ENCODE data around the gene SCN5A. TPM values are rescaled to one million over a fixed set of nuclear protein-coding genes. Genes with fewer than 3 reads are reported as not detected.

The SCN5A gene
- total RNA-seq, 3 donors from 2014 or later = not detected

DNA sequence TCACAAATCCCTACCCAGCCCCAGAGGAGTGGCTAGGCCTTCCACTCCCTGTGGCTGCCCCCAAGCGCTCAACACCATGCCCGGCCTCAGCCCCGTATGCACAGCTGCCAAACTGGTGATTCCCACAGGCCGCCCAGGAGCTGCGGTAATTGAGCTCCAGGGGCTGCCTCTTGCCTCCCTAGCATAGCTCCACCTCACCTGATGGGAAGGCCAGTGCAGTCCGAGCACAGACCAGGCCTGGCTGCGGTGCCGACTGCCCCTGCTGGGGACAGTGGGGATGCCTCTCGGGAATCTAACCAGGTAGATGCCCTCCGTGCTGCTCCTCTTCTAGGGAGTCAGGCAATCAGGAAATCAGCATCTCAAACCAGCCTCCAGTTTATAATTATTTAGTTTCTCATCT is 25.9 kb downstream of the SCN5A start:
- Mint-ChIP-seq H3K36me3 (ENCODE audit: insufficient read depth) (no peaks in the 10 kb centered on the region), H3K9me3 (no peaks in the 10 kb centered on the region), H3K27me3 (ENCODE audit: low read depth) (peaks cover 2% of the 10 kb centered on the region), H3K4me3 (no peak overlapping the region), H3K4me1 (ENCODE audit: low read depth) (no peaks in the 10 kb centered on the region)
- ATAC-seq (no peak), DNase-seq (no peak)

DNA sequence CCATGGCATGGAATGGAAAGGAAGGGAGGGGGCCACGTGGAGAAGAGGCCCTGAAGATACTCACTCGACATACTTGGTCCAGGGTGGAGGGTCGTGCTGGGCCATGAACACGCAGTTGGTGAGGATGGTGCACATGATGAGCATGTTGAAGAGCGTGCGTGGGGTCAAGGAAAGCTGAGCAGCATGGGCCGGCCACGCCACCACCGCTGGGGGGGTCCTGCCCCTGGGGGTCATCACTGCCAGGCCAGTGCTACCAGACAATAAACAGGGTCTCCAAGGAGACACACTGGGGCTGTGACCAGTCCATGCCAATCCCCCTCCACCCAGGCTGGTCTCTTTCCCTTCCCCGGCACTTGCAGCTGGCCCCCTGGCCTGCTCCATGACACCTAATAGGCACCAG is 27.2 kb downstream of the SCN5A start:
- no peak for DNase-seq
- H3K27me3 Mint-ChIP-seq (ENCODE audit: low read depth) = peaks cover 4% of the 10 kb centered on the region

DNA sequence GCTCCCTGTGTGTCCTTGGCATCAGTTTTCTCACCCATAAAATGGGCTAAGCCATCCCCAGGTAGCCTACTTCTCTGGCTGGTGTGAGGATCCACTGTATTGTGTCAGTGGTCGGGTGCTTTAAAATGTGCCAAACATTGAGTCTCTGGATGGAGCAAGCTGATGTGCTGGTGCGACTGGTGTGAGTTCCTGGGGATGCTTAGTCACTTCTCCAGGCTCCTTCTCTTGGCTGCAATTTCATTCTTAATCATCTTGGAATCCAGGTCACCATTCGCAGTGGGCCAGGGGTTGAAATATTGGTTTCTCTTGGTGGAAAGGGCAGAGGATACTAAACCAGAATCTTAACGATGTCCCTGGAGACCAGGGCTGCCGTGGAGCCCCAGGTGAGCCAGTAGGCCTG is 29.3 kb downstream of the SCN5A start:
- H3K36me3 Mint-ChIP-seq (ENCODE audit: insufficient read depth) = no peaks in the 10 kb centered on the region
- no peaks in the 10 kb centered on the region for H3K9me3 Mint-ChIP-seq
- DNase-seq (no peak), ATAC-seq (no peak)
- no peak overlapping the region for H3K4me3 Mint-ChIP-seq
- peaks cover 4% of the 10 kb centered on the region for H3K27me3 Mint-ChIP-seq (ENCODE audit: low read depth)
- no peaks in the 10 kb centered on the region for H3K4me1 Mint-ChIP-seq (ENCODE audit: low read depth)

More for the DNA sequence above, 27.2 kb downstream of the SCN5A start:
- Mint-ChIP-seq H3K4me3 (no peak overlapping the region), H3K9me3 (no peaks in the 10 kb centered on the region), H3K36me3 (ENCODE audit: insufficient read depth) (no peaks in the 10 kb centered on the region), H3K4me1 (ENCODE audit: low read depth) (no peaks in the 10 kb centered on the region)
- no peak for ATAC-seq

DNA sequence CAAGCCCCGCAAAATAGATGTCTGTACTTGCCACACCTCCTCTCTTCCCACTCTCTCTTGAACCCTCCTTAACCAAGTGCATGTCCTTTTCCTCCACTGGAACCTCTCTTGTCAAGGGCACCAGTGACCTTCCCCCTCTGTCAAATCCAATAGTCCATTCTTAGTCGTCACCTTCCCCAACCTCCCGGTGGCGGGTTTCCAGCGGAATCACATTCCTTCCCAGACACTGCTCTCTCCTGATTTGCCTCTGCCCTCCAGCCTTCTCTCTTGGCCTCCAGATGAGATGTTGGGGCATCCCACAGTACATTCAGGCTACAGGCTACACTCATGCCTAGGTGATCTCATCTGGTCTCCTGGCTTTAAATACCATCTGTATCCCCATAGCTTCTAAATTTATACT is 31.1 kb downstream of the SCN5A start:
- H3K9me3 Mint-ChIP-seq = no peaks in the 10 kb centered on the region
- H3K36me3 Mint-ChIP-seq (ENCODE audit: insufficient read depth) = no peaks in the 10 kb centered on the region
- H3K27me3 Mint-ChIP-seq (ENCODE audit: low read depth) = peaks cover 4% of the 10 kb centered on the region
- no peak for DNase-seq
- H3K4me1 Mint-ChIP-seq (ENCODE audit: low read depth) = no peaks in the 10 kb centered on the region
- ATAC-seq = no peak
- no peak overlapping the region for H3K4me3 Mint-ChIP-seq

DNA sequence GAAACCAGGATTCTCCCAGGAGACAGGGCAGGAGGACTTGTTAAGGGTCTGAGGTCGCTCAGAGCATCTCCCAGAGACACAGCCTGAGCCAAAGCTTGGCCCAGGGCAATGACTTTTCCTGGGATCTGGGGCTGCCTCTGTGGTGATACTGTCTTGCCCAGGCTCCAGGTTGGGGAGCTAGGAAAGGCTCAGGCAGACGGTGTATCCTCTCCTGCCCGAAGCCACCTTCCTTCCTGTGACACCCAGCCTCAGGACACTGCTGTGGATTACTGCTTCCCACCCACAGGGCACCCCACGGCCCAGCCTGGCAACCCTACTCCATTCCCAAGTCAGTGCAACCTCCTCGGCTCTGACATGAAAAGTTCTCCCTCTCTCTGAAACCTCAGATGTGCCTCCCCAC is 31.9 kb downstream of the SCN5A start:
- ATAC-seq (no peak), DNase-seq (no peak)
- Mint-ChIP-seq H3K4me1 (ENCODE audit: low read depth) (no peaks in the 10 kb centered on the region), H3K4me3 (no peak overlapping the region), H3K9me3 (no peaks in the 10 kb centered on the region), H3K27me3 (ENCODE audit: low read depth) (peaks cover 4% of the 10 kb centered on the region), H3K36me3 (ENCODE audit: insufficient read depth) (no peaks in the 10 kb centered on the region)

DNA sequence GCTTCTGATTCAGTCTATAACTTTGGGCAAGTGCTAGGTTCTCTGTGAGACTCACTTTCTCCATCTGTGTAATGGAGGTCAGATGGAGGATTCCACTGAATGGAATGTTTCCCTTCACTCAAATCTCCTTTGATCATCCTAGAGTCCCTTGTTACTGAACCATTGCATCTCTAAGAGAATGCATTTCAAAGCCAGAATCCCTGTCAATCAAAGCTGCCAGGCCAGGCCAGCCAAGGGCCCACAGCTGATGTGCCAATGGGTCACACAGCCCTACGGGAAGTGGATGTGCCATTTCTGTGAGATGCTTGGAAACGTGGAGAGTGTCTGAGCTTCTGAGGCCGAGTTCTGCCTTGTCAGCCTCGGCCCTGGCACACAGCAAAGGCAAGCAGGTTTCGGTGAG is 32.4 kb downstream of the SCN5A start:
- DNase-seq = no peak
- no peaks in the 10 kb centered on the region for H3K9me3 Mint-ChIP-seq
- ATAC-seq = no peak
- no peaks in the 10 kb centered on the region for H3K36me3 Mint-ChIP-seq (ENCODE audit: insufficient read depth)
- H3K27me3 Mint-ChIP-seq (ENCODE audit: low read depth) = peaks cover 4% of the 10 kb centered on the region
- H3K4me3 Mint-ChIP-seq = no peak overlapping the region
- no peaks in the 10 kb centered on the region for H3K4me1 Mint-ChIP-seq (ENCODE audit: low read depth)

DNA sequence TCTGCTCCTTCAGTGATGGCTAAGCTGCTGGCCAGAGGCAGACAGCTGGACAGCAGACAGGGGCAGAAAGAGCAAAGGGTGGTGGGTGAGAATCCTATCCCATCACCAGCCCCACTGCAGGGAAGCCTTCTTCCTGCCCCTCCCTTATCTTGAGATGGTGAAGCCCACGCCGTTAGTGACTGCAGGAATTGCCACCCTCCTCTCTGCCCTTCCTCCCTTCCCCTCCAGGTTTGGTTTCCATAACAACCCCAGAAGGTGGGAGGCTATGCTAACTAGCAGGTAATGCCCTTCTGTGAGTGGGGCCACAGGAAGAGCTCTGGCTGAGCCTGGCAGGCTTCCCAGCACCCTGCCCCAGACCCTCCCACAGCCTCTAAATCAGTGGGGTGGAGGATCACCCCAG is 32.8 kb downstream of the SCN5A start:
- no peak overlapping the region for H3K4me3 Mint-ChIP-seq
- peaks cover 4% of the 10 kb centered on the region for H3K27me3 Mint-ChIP-seq (ENCODE audit: low read depth)
- H3K9me3 Mint-ChIP-seq = no peaks in the 10 kb centered on the region
- no peaks in the 10 kb centered on the region for H3K4me1 Mint-ChIP-seq (ENCODE audit: low read depth)
- no peaks in the 10 kb centered on the region for H3K36me3 Mint-ChIP-seq (ENCODE audit: insufficient read depth)
- DNase-seq = no peak
- ATAC-seq = no peak

DNA sequence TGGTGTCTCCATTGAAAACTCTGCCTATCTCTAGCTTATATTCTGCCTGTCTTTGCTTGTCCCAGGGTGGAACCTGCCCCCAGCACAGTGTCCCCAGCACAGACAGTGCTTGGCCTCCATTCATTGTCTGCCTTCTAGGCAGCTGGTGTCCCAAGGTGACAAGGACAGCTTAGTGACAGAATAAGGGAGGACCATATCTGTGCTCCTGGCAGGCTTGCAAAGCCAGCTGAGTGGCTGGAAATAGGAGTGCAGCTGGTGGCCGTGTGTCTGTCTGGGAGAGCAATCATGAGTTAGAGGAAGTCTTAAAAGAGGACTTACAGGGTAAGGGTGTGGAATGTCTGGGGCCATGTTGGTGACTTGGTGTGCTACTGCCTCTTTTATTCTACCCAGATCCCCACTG is 33.4 kb downstream of the SCN5A start:
- ATAC-seq = no peak
- Mint-ChIP-seq H3K4me3 (no peak overlapping the region), H3K9me3 (no peaks in the 10 kb centered on the region), H3K27me3 (ENCODE audit: low read depth) (peaks cover 4% of the 10 kb centered on the region), H3K4me1 (ENCODE audit: low read depth) (no peaks in the 10 kb centered on the region), H3K36me3 (ENCODE audit: insufficient read depth) (no peaks in the 10 kb centered on the region)
- DNase-seq = no peak

DNA sequence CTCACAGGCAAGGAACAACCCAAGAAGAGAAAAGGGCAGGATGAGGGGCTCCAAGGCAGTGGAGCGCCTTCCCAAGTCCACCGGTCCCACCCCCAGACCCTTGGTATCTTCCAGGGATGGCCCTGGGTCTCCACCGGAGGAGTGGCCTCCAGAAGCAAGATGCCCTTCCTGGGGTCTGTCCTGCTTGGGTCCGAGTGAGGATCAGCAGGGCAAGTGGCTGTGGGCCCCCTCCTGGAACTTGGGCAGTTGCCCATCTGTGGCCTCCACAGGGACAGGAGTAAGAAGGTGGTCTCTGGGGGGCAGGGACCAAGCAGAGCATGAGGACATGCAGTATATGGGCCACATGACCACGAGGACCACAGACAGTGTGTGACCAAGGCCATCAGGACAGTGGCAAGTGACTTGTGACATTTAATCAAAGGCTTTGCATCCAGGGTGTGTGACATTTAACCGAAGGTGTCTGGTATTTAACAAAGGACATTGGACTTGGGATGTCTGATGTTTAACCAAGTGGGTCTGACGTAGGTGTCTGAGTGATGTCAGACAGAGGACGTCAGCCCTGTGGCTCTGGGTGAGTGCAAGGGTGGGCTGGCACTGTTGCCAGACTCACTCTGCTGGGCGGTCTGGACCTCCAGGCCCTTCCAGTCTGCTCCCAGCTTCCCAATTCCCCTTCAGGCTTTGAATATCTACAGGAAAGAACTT is 34.7 kb downstream of the SCN5A start:
- Mint-ChIP-seq H3K36me3 (ENCODE audit: insufficient read depth) (no peaks in the 10 kb centered on the region), H3K4me3 (no peak overlapping the region), H3K4me1 (ENCODE audit: low read depth) (no peaks in the 10 kb centered on the region), H3K27me3 (ENCODE audit: low read depth) (peaks cover 4% of the 10 kb centered on the region), H3K9me3 (no peaks in the 10 kb centered on the region)
- ATAC-seq (no peak), DNase-seq (no peak)

DNA sequence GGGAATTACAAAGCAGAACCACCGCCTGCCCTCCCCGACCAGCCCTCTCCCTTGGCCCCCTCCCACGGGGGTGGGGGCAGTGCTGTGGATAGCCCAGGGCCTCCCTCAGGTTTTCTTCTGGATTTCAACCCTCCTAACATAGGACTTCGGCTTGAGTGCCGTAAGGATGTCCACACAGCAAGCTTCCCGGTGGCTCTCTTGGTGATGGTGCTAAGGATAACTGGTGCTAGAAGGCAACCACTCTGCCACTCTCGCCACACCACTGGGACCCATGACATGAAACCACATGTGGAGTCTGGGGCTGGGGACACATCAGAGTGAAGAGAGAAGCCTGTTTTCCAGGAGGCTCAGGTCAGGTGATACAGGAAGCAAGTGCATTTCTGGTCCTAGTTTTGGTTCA is 35.4 kb downstream of the SCN5A start:
- H3K4me3 Mint-ChIP-seq = no peak overlapping the region
- DNase-seq (no peak), ATAC-seq (no peak)
- H3K9me3 Mint-ChIP-seq = no peaks in the 10 kb centered on the region
- no peaks in the 10 kb centered on the region for H3K36me3 Mint-ChIP-seq (ENCODE audit: insufficient read depth)
- peaks cover 4% of the 10 kb centered on the region for H3K27me3 Mint-ChIP-seq (ENCODE audit: low read depth)
- H3K4me1 Mint-ChIP-seq (ENCODE audit: low read depth) = no peaks in the 10 kb centered on the region

DNA sequence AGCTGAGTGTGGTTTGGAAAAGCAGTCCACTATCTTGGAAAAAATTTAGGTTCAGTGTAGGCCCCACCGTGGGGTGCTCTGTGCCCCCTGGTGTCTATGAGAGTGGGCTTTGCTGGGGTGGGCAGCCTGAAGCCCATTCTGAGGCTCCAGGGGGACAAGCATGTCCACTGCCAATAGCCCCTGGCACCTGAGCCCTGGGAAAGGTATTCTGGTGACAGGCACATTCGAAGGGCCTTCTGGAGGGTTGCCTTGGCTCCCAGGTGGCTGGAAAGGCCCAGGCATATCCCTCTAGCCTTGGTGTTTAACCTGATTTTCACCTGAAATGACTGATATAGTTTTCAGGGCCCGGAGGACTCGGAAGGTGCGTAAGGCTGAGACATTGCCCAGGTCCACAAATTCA is 36.1 kb downstream of the SCN5A start:
- DNase-seq (no peak), ATAC-seq (no peak)
- Mint-ChIP-seq H3K4me3 (no peak overlapping the region), H3K9me3 (no peaks in the 10 kb centered on the region), H3K36me3 (ENCODE audit: insufficient read depth) (no peaks in the 10 kb centered on the region), H3K27me3 (ENCODE audit: low read depth) (peaks cover 2% of the 10 kb centered on the region), H3K4me1 (ENCODE audit: low read depth) (no peaks in the 10 kb centered on the region)

DNA sequence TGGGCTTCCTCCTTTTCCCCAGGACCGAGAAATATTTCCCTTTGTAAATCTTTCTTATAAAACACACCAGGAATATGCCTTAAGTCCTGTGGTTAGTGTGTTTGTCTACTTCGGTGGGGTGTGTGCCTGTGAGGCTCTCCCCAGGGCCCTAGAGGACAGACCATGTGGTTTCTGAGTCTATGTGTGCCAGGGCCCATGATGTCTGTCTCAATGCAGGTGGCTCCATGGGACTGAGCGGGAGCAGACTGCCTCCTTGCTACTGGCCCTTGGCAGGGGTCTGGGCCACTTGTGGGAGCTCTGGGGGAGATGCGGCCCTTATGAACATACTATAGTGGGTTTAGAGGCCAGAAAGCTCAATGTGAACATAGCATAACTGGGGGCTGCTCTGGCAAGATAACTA is 37.6 kb downstream of the SCN5A start:
- DNase-seq (no peak), ATAC-seq (no peak)
- Mint-ChIP-seq H3K4me3 (no peak overlapping the region), H3K27me3 (ENCODE audit: low read depth) (peaks cover 2% of the 10 kb centered on the region), H3K4me1 (ENCODE audit: low read depth) (no peaks in the 10 kb centered on the region), H3K9me3 (no peaks in the 10 kb centered on the region), H3K36me3 (ENCODE audit: insufficient read depth) (no peaks in the 10 kb centered on the region)

DNA sequence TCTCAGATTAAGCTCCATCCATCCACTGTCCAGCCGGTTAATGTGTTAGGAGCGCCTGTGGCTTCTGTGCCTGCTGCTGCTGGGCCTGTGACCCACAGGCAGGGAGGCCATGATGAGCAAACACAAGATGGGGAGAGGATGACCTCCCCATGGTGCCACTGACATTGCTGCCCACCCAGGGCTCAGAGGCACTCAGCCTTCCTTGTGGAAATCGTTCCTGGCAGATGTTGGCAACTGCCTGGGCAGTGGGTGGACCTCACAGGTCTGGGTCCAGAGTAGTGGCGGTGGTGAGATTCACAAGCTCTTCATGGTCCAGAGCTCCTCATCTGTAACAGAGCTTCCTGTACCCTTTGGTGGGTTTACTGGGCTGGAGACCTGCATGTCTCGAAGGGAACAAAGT is 38.6 kb downstream of the SCN5A start:
- H3K4me1 Mint-ChIP-seq (ENCODE audit: low read depth) = no peaks in the 10 kb centered on the region
- ATAC-seq (no peak), DNase-seq (no peak)
- peaks cover 3% of the 10 kb centered on the region for H3K27me3 Mint-ChIP-seq (ENCODE audit: low read depth)
- H3K36me3 Mint-ChIP-seq (ENCODE audit: insufficient read depth) = no peaks in the 10 kb centered on the region
- H3K4me3 Mint-ChIP-seq = no peak overlapping the region
- no peaks in the 10 kb centered on the region for H3K9me3 Mint-ChIP-seq

DNA sequence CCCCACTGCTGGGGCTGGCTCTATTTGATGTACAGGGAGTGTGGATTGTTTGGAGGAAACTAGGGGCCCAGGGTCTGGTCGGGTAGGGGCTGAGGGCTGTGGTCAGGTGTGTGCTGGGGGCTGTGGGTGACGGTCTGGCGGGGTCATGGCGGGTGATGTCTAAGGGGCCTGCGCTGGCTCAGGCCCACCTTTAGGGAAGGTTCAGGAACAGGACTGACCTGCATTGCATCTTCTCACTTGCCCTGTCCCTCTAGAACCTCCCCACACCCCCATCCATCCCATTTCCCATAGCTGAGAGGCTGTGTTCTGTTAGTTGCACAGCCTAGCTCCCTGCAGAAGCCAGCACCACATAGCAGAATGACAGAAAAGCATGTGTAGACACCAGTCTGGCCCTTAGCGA is 39.1 kb downstream of the SCN5A start:
- peaks cover 3% of the 10 kb centered on the region for H3K27me3 Mint-ChIP-seq (ENCODE audit: low read depth)
- no peaks in the 10 kb centered on the region for H3K9me3 Mint-ChIP-seq
- no peaks in the 10 kb centered on the region for H3K4me1 Mint-ChIP-seq (ENCODE audit: low read depth)
- no peak for DNase-seq
- H3K36me3 Mint-ChIP-seq (ENCODE audit: insufficient read depth) = no peaks in the 10 kb centered on the region
- no peak overlapping the region for H3K4me3 Mint-ChIP-seq
- no peak for ATAC-seq

DNA sequence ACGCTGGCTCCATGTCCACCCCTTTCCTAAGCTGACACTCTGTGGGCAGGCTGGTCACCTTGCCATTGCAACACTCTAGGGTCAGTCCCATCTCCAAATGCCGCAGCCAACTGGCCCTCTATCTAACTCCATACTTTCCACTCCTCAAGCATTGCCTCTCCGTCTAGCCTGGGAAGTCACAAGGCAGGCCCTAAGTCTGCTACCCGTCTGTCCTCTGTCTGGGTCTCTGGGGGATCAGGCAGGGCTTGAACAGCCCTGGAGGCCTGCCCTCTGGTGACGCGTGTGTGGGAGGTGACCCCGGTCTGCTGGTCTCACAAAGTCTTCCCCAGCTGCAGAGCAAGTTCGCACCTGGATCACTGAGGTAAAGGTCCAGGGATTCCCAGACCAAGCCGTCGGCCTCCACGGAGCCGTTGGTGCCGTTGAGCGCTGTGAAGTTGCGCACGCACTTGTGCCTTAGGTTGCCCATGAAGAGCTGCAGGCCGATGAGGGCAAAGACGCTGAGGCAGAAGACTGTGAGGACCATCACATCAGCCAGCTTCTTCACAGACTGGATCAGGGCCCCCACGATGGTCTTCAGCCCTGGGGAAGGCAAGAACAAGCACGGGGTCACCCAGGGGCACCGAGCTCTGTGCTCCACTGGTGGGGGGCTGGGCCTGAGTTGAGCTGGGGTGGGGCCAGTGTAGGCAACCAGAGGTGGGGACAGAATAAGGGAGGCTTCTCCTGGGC is 39.9 kb downstream of the SCN5A start:
- Mint-ChIP-seq H3K36me3 (ENCODE audit: insufficient read depth) (no peaks in the 10 kb centered on the region), H3K27me3 (ENCODE audit: low read depth) (peaks cover 3% of the 10 kb centered on the region), H3K4me3 (no peak overlapping the region), H3K9me3 (no peaks in the 10 kb centered on the region), H3K4me1 (ENCODE audit: low read depth) (no peaks in the 10 kb centered on the region)
- DNase-seq (no peak), ATAC-seq (no peak)
